Retina (tissue), 1 donor: ENCODE results near the gene TJP1.
A peak's percentile ranks its signal among the peaks of the same experiment; 100 is the strongest.
"Not testable (repeated sequence)": the region's sequence is repeated elsewhere in the genome, so short reads cannot be mapped to it uniquely, and the experiment has no call there.

Experiments
- DNase-seq: peaks from one replicate; pipeline ENCODE4 v3.0.0-alpha.2; 2016

TJP1 gene

GRCh38 chr15:29795610-29796009 lies 26.7 kb downstream of the TJP1 start:
- no peak for DNase-seq

GRCh38 chr15:29792426-29793159 lies 29.7 kb downstream of the TJP1 start:
- no peak for DNase-seq

GRCh38 chr15:29790607-29791006 lies 31.7 kb downstream of the TJP1 start:
- DNase-seq, result no peak

GRCh38 chr15:29789871-29790270 lies 32.4 kb downstream of the TJP1 start:
- no peak for DNase-seq

- no peak for DNase-seq
Measured at GRCh38 chr15:29788433-29789034, 33.7 kb downstream of the TJP1 start.

GRCh38 chr15:29787767-29788166 lies 34.5 kb downstream of the TJP1 start:
- no peak for DNase-seq

- no peak for DNase-seq
Measured at GRCh38 chr15:29785642-29786041, 36.6 kb downstream of the TJP1 start.

DNA sequence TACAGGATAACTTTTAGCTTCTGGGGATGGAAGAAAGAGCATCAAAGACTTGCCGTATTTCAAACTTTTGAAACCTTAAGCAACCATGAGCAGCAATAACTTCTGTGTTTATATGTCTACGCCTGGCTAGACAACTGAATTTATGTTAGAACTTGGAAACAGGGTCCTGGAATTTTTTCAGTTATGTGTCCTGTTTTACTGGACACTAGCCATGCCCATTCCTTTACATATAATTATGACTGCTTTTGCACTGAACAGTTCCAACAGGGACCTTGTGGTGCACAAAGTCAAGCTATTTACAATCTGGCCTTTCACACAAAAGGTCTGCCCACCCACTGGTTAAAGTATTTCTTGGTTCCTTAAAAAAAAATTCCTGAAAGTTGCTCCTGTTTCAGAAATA lies 37.1 kb downstream of the TJP1 start:
- no peak for DNase-seq

DNA sequence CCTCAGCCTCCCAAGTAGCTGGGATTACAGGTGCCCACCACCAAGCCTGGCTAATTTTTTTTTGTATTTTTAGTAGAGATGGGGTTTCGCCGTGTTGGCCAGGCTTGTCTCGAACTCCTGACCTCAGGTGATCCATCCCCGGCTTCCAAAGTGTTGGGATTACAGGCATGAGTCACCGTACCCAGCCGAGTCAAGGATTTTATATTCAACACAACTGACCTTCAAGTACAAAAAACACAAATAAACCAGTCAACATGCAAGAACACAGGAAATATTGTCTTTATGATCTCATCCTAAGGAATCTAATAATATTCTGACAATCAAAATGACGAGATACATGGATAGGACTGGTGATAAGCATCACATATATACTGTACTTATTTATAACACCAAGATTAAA lies 37.9 kb downstream of the TJP1 start:
- no peak for DNase-seq

DNA sequence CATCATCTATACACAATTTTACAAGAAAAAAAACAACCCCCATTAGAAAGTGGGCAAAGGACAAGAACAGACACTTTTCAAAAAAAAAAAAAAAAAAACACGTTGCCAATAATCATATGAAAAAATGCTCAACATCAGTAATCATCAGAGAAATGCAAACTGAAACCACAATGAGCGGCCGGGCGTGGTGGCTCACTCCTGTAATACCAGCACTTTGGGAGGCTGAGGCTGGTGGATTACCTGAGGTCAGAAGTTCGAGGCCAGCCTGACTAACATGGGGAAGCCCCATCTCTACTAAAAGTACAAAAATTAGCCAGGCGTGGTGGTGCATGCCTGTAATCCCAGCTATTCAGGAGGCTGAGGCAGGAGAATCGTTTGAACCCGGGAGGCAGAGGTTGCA lies 39.5 kb downstream of the TJP1 start:
- DNase-seq, result not testable (repeated sequence)

DNA sequence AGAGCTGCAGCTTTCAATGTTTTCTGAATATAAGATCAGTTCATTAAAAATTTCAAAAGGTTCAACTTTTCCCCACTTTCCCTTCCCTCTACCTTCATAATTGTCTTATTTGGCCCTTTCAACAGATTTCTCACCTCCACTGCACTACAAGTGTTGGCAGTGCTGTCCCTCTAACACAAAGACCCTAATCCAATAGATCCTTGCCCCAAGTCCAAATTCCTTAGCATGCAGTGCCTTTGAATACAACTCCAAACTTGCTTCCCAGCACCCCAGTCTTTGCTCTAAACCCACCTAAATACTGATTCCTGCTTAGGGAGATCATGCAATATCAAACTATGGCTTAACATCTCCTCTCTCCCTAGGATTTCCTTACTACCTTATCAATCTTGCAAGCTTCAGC lies 43.9 kb downstream of the TJP1 start:
- DNase-seq, result no peak

DNA sequence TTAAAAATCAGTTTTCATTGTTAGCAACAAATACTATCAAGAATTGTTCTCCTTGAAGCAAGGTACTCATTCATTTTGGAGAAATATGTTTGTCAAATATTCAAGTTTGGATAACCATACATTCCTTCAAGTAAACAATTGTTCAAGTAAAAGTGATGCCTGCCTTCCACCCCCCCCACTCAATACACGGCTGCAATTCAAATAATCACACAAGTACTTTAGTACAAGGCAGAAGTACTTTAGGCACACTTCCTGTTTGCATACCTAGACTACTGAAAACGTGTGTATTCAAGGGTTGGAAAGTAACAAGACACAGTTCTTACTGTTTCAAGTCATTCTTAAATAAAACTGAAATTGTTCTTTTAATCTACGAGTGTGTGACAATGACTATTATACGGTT lies 45.4 kb downstream of the TJP1 start:
- no peak for DNase-seq

- no peak for DNase-seq
Measured at GRCh38 chr15:29774900-29775299, 47.4 kb downstream of the TJP1 start.

GRCh38 chr15:29773816-29774215 lies 48.5 kb downstream of the TJP1 start:
- no peak for DNase-seq

- no peak for DNase-seq
Measured at GRCh38 chr15:29773000-29773399, 49.3 kb downstream of the TJP1 start.

GRCh38 chr15:29770796-29771195 lies 51.5 kb downstream of the TJP1 start:
- no peak for DNase-seq

DNA sequence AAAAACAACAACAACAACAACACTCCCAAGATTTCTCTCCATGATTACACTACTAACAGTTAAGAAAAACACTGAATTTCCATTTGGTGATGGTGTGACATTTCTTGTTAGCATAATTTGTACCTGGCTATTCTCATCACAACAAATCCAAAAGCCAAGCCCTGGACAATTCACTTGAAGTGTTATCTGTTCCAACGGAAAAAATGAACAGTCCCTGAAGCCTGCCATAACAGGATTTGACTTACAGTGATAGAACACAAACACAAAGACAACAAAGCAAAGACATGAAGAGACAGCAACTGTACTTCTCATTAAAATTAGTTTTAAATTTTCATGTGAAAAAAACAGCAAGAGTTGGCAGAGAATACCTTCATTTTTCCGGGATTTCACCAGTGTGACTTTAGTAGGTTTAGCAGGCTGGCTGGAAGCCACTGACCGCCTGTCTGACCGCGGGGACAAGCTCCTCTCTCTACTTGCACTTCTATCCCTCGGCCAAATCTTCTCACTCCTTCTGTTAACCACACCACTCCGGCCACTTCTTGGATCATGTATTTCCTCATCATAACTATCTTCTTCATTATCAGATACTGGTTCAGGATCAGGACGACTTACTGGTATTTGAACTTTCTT lies 56.3 kb downstream of the TJP1 start:
- no peak for DNase-seq

GRCh38 chr15:29765234-29765841 lies 56.9 kb downstream of the TJP1 start:
- DNase-seq, result peak; percentile 50

DNA sequence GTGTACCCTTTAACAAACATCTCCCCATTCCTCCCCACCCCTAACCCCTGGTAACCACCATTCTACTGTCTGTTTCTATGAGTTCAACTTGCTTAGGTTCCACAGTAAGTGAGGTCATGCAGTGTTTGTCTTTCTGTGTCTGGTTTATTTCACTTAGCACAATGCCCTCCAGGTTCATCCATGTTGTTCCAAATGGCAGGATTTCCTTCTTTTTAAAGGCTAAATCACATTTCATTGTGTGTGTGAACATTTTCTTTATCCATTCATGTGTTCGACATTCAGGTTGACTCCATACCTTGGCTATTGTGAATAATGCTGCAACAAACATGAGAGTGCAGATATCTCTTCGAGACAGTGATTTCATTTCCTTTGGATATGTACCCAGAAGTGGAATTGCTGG lies 62.7 kb downstream of the TJP1 start:
- DNase-seq, result no peak

DNA sequence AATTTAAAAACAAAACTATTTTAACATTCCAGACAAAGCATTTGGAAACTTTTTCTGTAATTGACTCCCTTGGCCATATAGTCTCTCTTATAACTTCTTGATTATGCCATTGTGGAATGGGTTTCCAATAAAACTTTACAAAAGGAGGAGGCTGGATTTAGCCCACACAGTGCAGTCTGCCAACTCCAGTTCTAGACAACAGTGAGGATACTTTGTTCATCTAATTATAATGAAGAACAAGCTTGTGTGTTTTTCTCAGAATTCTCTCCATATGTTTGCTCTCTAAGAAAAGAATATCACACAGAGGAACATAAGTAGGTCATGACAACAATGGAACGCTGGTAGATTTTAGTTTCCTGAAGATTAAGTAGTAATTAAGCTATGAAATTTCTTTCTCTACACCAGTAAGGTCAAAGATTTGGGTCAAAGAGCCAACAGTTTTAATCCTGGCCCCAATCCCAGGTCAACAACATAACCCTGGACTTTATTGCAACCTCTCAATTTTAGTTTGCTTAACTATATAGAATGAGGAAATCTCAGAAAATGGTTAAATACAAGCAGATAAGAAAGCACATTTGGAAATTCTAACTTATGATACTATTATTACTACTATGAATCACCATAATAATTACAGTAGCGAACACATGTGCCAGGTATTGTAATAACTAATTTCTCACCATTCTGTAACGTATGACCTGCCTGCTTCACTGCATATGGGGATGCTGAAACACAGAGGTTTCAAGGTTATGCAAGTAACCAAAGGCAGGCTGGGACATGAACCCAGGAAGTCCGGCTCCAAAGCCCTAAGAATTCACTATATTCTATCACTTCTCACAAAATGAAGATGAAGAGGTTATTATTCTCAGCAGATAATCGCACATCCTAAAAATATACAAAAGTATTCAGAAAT lies 65.7 kb downstream of the TJP1 start:
- no peak for DNase-seq

DNA sequence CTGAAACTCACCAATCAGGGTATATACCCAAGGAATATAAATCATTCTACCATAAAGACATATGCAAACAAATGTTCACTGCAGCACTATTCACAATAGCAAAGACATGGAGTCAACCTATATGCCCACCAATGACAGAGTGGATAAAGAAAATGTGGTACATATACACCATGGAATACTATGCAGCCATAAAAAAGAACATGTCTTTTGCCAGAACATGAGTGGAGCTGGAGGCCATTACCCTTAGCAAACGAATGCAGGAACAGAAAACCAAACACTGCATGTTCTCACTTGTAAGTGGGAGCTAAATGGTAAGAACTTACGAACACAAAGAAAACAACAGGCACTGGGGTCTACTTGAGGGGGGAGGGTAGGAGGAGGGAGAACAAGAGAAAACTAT lies 68.3 kb downstream of the TJP1 start:
- DNase-seq, result not testable (repeated sequence)

GRCh38 chr15:29753506-29753905 lies 68.8 kb downstream of the TJP1 start:
- DNase-seq, result no peak

DNA sequence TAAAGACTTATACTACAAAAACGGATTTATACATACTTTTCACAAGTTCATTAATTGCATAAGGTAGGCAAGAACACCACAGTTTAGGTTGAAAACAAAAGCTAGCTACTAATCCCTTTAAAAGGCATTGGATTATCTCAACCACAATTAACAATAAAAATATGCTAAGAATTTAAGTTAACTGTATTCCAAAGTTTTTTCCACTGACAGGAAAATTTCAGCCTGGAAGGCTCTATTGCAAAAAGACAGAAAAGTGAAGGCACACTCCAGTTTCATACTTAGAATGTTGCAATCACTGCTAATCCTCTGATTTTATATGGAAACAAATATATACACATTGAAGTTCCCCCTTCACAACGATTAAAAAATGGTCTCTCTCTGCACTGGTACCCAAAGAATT lies 71.5 kb downstream of the TJP1 start:
- no peak for DNase-seq
